SJSA1 (cell line): ENCODE data around the gene KCNE2. TPM values are rescaled to one million over a fixed set of nuclear protein-coding genes. Genes with fewer than 3 reads are reported as not detected.
A peak's percentile ranks its signal among the peaks of the same experiment; 100 is the strongest.

Source experiments
- DNase-seq, 2 experiments: peaks; one replicate each; pipeline ENCODE4 v3.0.0-alpha.2; 2015 to 2020; ENCODE audit warnings: low spot score in 2 of 2, low read depth in 1 of 2
- H3K27ac ChIP-seq: fragments of 250-450 bp; sonication (Bioruptor Pico); 2 replicates; pipeline ENCODE4 v1.5.1; 2020; ENCODE audit warnings: mild to moderate bottlenecking, moderate library complexity
- H3K27me3 ChIP-seq: fragments of 250-450 bp; sonication (Bioruptor Pico); replicated peaks from 2 replicates; pipeline ENCODE4 v1.5.1; 2020; ENCODE audit warnings: mild to moderate bottlenecking, moderate library complexity
- H3K36me3 ChIP-seq: fragments of 250-450 bp; sonication (Bioruptor Pico); 2 replicates; pipeline ENCODE4 v1.5.1; 2020; ENCODE audit warnings: mild to moderate bottlenecking
- H3K4me1 ChIP-seq: fragments of 250-450 bp; sonication (Bioruptor Pico); replicated peaks from 2 replicates; pipeline ENCODE4 v1.6.1; 2021; ENCODE audit warnings: mild to moderate bottlenecking
- H3K4me3 ChIP-seq: fragments of 250-450 bp; sonication (Bioruptor Pico); 2 replicates; pipeline ENCODE4 v1.5.1; 2020; ENCODE audit warnings: mild to moderate bottlenecking
- H3K9me3 ChIP-seq: fragments of 250-450 bp; sonication (Bioruptor Pico); replicated peaks from 2 replicates; pipeline ENCODE4 v1.5.1; 2020; ENCODE audit warnings: mild to moderate bottlenecking
- total RNA-seq: library from RNA; depleted of rRNA; stranded (reverse); fragments of >200 nt; shearing (Covaris generic); gene quantifications from 2 replicates; pipeline ENCODE4 v1.2.3, GENCODE V29; 2014

KCNE2 gene
- total RNA-seq, 1 experiment from 2014 or later: not detected

DNA sequence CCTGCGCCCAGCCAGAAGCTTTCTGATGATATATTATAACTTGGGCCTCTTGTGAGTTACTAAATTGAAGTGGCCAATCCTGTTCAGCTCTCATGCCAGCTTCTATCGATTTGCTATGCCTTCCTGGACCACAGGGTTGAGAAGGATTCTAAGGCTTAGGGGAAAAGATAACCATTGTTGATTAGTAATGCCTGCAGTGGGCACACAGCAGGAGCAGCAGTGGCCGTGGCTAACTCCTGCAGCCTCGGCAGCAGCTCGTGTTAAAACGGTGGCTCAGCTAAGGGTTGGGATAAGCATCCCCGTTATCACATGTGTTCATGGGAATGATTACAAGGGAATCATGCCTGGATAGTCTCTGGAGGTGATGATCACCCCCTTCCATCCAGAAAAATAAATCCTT lies 20.5 kb upstream of the KCNE2 start:
- Histone ChIP-seq H3K36me3 (no peaks in the 10 kb centered on the region), H3K27ac (no peak overlapping the region), H3K9me3 (no peaks in the 10 kb centered on the region), H3K27me3 (no peaks in the 10 kb centered on the region), H3K4me3 (no peak overlapping the region), H3K4me1 (peaks cover 46% of the 10 kb centered on the region)
- no peak for DNase-seq

DNA sequence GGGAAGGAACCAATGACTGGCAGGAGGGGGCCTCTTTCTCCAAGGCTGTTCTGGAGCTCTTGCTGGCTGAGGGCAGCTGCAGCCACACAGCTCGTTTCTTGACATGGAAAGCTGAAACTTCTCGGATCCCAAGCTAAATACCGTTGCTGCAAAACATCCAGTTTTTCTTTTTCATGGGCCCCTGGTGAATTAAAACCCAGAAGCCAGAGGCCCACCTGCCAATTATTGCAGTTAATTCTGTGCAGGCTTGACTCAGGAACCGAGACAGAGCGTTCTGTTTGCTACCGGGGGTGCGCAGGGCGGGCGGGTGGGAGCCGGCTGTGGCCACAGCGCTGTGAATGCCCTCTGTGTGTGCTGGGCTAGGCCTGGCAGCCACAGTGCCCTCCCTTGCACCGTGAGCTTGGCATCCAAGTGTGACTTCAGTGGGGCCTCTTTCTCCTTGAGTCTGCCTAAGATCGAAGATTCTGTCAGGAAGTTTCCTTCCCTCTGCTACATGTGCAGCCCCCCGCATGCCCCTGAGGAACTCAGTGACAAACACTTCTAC lies 19.9 kb upstream of the KCNE2 start:
- no peaks in the 10 kb centered on the region for H3K9me3 ChIP-seq
- no peak overlapping the region for H3K4me3 ChIP-seq
- DNase-seq: peak in 1 of 2 experiments; percentile 26
- H3K27ac ChIP-seq: no peak overlapping the region
- H3K27me3 ChIP-seq: no peaks in the 10 kb centered on the region
- no peaks in the 10 kb centered on the region for H3K36me3 ChIP-seq
- H3K4me1 ChIP-seq: peaks cover 46% of the 10 kb centered on the region

DNA sequence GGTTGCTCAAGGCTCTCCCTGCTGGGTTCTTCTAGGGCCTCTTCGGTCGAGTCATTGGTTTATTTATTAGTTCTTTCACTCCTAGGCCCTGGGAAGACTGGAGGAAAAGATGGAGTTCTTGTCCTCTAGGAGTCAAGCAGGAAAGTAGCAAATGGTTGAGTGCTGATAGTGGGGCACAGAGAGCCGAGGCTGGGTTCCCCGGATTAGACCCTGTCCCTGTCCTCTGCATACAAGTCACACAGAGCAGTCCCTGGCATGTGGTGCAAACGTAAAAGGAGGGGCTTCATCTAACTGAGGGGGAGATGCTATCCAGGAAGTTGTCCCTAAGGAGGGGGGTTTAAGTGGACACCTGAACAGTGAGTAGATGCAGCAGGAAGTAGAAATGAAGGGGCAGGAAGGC lies 19.2 kb upstream of the KCNE2 start:
- no peak for DNase-seq
- Histone ChIP-seq H3K27me3 (no peaks in the 10 kb centered on the region), H3K4me3 (no peak overlapping the region), H3K27ac (no peak overlapping the region), H3K4me1 (peaks cover 46% of the 10 kb centered on the region), H3K9me3 (no peaks in the 10 kb centered on the region), H3K36me3 (no peaks in the 10 kb centered on the region)

DNA sequence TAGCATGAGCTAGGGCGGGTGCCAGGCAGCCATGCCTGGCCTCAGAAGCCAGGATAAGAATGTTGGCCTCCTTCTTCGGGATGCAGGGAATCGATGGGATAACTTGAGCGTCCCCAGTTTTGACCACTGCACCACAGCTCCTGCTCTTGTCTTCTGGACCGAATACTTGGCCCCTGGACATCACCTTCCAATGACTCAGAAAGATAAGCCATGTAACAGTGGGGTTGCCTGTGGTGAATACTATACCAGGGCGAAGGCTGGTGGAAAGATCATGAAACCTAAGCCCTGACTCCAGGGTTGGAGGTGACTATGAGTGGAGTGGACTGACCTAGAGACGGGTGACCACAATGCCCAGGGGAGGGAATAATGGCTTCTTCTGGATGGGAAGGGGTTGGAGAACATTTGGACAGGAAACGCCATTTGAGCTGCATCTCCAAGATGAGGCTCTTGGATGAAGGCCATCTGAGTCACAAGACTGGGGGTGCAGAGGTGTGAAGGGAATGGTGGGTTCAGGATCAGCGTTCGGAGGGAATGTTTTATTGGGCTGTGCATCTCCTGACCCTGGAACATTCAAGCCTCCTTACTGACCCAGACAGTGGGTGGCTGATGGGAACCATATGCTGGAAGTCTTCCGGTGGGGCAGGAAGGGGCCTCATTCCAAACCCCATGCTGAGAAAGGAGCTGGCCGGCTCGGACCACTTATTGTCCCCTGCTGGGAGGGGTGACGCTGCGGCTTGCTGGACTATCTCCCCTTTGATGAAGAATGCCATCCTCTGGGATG lies 18.5 kb upstream of the KCNE2 start:
- H3K36me3 ChIP-seq: no peaks in the 10 kb centered on the region
- H3K4me3 ChIP-seq: no peak overlapping the region
- H3K27ac ChIP-seq: peak overlapping the region; percentile 56
- DNase-seq: peak; percentile 56 to 71
- peaks cover 40% of the 10 kb centered on the region for H3K4me1 ChIP-seq
- H3K27me3 ChIP-seq: no peaks in the 10 kb centered on the region
- H3K9me3 ChIP-seq: no peaks in the 10 kb centered on the region

DNA sequence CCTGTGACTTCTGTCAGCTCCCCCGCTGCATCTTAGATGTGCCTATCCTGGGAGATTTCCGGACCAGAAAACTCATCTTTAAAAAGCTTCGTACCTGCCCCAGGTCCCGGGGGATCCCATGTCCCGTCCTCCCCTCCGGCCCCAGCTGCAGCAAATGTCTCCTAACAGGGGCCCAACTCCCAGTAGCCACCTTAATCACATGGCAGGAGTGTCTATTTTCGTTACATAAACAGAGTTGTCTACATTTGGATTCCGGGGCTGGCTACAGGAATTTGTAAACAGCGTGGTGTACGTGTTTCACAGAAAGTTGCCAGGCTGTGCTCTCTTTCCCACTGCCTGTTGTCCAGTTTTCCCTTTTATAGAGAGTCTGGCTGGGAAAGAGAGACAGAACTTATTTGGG lies 17.9 kb upstream of the KCNE2 start:
- Histone ChIP-seq H3K4me3 (no peak overlapping the region), H3K4me1 (peaks cover 34% of the 10 kb centered on the region), H3K36me3 (no peaks in the 10 kb centered on the region), H3K27me3 (no peaks in the 10 kb centered on the region), H3K9me3 (no peaks in the 10 kb centered on the region), H3K27ac (peak overlapping the region; percentile 56)
- peak; percentile 55 to 76 for DNase-seq

DNA sequence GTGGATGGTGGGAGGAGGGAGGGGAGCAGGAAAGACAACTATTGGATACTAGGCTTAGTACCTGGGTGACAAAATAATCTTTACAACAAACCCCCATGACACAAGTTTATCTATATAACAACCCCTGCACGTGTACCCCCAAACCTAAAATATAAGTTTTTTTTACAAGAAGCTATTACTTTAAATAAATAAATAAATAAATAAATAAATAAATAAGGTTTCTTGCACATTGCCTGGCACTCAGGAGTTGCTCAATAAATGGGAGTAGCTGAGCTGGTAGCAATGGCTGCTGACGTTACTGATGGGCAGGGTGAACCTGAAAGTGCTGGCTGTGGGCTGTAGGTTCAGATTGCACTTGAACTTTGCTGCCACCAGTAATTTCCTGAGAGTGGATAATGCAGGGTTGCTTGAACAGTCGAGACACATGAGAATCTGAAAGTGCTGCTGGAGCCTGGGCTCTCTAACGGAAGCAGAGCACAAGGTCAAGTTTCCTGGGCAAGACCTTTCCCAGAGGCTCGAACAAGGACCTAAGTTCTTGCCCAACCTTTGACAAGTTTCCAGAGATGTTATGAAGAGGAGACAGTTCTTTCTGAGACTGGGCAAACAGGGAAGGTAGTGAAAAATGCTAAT lies 14.8 kb upstream of the KCNE2 start:
- no peak for DNase-seq
- H3K27me3 ChIP-seq: no peaks in the 10 kb centered on the region
- H3K4me1 ChIP-seq: peaks cover 33% of the 10 kb centered on the region
- H3K27ac ChIP-seq: no peak overlapping the region
- no peak overlapping the region for H3K4me3 ChIP-seq
- no peaks in the 10 kb centered on the region for H3K36me3 ChIP-seq
- H3K9me3 ChIP-seq: no peaks in the 10 kb centered on the region

DNA sequence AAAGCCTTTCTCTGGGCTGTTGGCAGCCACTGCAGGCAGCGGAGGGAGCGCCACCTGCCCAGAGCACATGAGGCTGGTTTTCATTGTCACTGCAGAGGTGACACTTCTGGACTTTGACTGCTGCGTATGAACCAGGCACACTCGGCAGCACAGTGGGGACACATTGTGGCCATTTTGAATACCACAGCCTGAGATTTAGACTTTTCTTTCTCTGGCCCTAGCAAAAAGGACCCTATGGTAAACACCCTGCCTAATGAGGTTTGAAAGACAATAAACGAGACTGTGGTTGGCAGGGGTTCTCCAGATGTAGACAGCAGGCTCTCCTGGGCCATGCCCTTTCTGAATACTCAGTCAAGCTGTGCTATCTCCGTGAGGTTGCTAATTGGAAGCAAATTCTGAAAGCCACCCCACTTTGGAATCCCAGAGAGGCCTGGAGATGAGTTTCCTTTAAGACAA lies 12.0 kb upstream of the KCNE2 start:
- no peaks in the 10 kb centered on the region for H3K9me3 ChIP-seq
- peak in 1 of 2 experiments; percentile 50 for DNase-seq
- no peak overlapping the region for H3K4me3 ChIP-seq
- H3K36me3 ChIP-seq: no peaks in the 10 kb centered on the region
- peaks cover 10% of the 10 kb centered on the region for H3K4me1 ChIP-seq
- no peak overlapping the region for H3K27ac ChIP-seq
- H3K27me3 ChIP-seq: no peaks in the 10 kb centered on the region

DNA sequence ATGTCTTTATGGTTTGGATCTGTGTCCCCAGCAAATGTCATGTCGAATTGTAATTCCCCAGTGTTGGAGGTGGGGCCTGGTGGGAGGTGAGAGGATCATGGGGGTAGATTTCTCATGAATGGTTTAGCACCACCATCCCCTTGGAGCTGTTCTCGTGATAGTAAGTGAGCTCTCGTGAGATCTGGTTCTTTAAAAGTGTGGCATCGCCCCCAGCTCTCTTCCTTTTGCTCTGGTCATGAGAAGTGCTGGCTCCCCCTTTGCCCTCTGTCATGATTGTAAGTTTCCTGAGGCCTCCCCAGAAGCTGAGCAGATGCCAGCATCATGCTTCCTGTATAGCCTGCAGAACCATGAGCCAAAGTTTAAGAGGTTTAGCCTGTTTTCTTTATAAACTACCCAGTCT lies 11.2 kb upstream of the KCNE2 start:
- Histone ChIP-seq H3K4me3 (no peak overlapping the region), H3K36me3 (no peaks in the 10 kb centered on the region), H3K27ac (no peak overlapping the region), H3K9me3 (no peaks in the 10 kb centered on the region), H3K27me3 (no peaks in the 10 kb centered on the region), H3K4me1 (peaks cover 2% of the 10 kb centered on the region)
- DNase-seq: no peak

DNA sequence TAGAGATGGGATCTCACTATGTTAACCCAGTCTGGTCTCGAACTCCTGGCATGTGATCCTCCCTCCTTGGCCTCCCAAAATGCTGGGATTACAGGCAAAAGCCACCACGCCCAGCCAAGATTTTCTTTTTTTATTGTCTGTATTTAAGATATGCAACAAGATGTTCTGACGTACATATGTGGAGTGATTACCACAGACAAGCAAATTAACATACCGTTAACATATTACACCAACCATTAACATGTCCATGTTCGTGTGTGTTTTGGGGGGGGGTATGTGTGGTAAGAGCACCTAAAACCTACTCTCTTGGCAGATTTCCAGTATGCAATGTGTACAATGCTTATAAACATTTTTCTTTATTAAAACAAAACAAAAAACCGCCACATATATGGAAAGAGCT lies 10.6 kb upstream of the KCNE2 start:
- no peaks in the 10 kb centered on the region for H3K36me3 ChIP-seq

DNA sequence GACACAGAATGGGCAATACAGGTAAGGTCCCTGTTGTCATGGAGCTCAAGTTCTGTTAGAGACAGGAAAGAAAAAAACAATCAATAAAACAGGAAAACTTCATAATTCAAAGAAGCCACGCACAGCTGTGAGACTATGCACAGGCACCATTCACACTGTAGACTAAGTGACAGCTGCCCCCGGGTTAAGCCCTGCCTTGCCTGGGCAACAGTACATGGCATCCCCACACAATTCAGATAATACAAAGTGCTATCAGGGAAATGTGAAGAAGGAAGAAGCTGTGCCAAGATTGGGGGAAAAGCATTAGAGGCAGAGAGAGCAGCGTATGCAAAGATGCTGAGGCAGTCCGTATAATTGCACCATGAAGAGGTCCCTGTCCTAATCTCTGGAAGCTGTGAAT lies 9.0 kb upstream of the KCNE2 start:
- H3K4me3 ChIP-seq: no peak overlapping the region
- no peaks in the 10 kb centered on the region for H3K4me1 ChIP-seq
- DNase-seq: no peak
- no peaks in the 10 kb centered on the region for H3K9me3 ChIP-seq
- H3K36me3 ChIP-seq: no peaks in the 10 kb centered on the region
- H3K27me3 ChIP-seq: no peaks in the 10 kb centered on the region
- no peak overlapping the region for H3K27ac ChIP-seq

More for the DNA sequence above, 10.6 kb upstream of the KCNE2 start:
- H3K4me1 ChIP-seq: no peaks in the 10 kb centered on the region
- H3K27me3 ChIP-seq: no peaks in the 10 kb centered on the region
- no peaks in the 10 kb centered on the region for H3K9me3 ChIP-seq
- no peak for DNase-seq
- no peak overlapping the region for H3K27ac ChIP-seq
- no peak overlapping the region for H3K4me3 ChIP-seq

DNA sequence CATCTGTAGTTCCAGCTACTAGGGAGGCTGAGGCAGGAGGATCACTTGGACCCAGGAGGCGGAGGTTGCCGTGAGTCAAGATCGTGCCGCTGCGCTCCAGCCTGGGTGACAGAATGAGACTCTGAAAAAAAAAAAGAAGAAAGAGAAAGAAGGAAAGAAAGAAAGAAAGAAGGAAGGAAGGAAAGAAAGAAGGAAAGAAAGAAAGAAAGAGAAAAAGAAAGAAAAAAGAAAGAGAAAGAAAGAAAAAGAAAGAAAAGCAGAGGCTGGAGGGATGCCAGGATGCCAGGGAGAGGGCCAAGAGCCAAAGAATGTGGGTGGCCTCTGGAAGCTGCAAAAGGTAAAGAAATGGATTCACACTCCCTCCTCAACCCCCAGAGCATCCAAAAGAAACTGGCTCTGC lies 8.2 kb upstream of the KCNE2 start:
- DNase-seq: no peak
- Histone ChIP-seq H3K27ac (no peak overlapping the region), H3K36me3 (no peaks in the 10 kb centered on the region), H3K4me3 (no peak overlapping the region), H3K4me1 (no peaks in the 10 kb centered on the region), H3K27me3 (no peaks in the 10 kb centered on the region), H3K9me3 (no peaks in the 10 kb centered on the region)

DNA sequence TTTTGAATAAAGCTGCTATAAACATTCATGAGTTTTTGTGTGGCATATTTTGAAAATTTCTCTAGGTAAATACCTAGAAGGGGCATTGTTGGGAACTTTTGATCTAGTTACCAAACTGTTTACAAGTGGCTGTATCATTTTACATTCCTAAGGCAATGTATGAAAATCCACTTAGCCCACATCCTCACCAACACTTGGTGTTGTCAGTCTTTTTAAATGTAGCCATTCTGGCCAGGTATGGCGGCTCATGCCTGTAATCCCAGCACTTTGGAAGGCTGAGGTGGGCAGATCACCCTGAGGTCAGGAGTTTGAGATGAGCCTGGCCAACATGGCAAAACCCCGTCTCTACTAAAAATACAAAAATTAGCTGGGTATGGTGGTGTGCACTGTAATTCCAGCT lies 5.9 kb upstream of the KCNE2 start:
- DNase-seq: no peak
- Histone ChIP-seq H3K4me1 (no peaks in the 10 kb centered on the region; the same call in 1 of the 2 replicates), H3K27ac (no peak overlapping the region), H3K4me3 (no peak overlapping the region), H3K36me3 (no peaks in the 10 kb centered on the region), H3K9me3 (no peaks in the 10 kb centered on the region), H3K27me3 (no peaks in the 10 kb centered on the region)

DNA sequence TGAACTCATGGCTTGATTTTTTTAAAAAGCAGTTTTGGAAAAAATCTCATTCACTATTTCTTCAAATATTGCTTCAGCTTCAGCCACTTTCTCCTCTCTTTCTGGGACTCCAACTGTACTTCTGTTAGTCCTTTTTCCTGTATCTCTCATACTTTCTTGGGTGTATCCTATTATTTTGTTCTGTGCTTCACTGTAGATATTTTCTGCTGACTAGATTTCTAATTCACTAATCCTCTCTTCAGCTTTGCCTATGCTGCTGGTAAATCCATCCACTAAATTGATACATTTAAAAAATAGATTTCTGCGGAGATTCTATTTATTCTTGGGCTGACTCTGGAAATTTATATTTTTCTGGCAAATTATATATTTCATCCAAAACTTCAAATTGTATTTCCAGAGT lies 4.9 kb upstream of the KCNE2 start:
- no peaks in the 10 kb centered on the region for H3K36me3 ChIP-seq
- no peaks in the 10 kb centered on the region; the same call in 1 of the 2 replicates for H3K4me1 ChIP-seq
- H3K4me3 ChIP-seq: no peak overlapping the region
- no peak for DNase-seq
- no peaks in the 10 kb centered on the region for H3K9me3 ChIP-seq
- no peak overlapping the region for H3K27ac ChIP-seq
- H3K27me3 ChIP-seq: no peaks in the 10 kb centered on the region

DNA sequence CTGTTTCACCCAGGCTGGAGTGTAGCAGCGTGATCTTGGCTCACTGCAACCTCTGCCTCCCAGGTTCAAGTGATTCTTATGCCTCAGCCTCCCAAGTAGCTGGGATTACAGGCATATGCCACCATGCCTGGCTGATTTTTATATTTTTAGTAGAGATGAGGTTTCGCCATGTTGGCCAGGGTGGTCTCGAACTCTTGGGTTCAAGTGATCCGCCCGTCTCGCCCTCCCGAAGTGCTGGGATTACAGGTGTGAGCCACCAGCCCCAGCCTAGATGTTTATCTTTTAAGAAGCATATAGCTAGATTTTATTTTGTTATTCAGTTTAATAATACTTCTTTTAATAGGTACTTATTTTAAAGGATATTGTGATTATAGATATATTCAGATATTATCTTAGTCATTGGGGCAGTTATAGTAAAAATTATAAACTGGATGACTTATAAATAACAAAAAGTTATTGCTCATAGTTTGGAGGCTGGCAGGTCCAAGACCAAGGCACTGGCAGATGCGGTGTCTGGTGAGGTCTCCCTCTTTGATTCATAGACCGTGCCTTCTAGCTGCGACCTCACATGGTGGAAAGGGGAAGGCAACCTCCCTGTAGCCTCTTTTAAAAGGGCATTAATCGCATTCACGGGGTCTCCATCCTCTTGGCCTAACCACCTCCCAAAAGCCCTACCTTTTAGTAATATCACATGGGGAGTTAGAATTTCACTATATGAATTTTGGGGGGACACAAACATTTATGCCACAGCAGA lies 3.1 kb upstream of the KCNE2 start:
- Histone ChIP-seq H3K4me1 (no peaks in the 10 kb centered on the region; the same call in 1 of the 2 replicates), H3K9me3 (no peaks in the 10 kb centered on the region), H3K4me3 (no peak overlapping the region), H3K27me3 (no peaks in the 10 kb centered on the region), H3K36me3 (no peaks in the 10 kb centered on the region), H3K27ac (no peak overlapping the region)
- peak in 1 of 2 experiments; percentile 22 for DNase-seq
